ENCODE results near the gene YIPF4. TPM values are rescaled to one million over a fixed set of nuclear protein-coding genes. Genes with fewer than 3 reads are reported as not detected.

Gene YIPF4
- total RNA-seq, 4 donors from 2014 or later: 11.9 to 26.3 (median 21.3) TPM

DNA sequence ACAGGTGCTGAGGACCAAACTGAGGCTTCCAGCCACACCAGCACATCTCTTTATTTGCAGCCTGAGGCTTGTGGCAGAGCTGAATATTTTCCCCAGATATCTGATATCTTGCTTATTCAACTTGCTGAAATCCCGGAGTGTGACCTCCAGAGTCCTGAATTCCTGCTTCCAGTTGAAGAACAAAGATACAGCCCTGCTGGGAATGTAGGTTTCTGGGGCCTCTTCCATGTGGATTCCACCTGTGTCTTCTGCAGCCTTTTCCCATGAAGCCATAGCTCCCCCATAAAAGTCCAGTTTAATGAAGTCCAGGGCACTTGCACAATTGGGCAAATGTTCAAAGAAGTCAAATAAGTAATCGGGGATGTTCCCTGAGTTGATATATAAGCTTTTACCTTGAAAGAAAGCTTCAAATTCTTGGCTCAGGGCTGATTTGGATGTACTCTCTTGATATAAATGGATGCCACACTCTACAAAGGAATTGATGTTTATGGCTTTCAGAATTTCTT is 27.9 kb upstream of the YIPF4 start:
- Histone ChIP-seq H3K27ac (replicated peaks in 1 of 4) (no peak overlapping the region), H3K4me1 (no peaks in the 10 kb centered on the region), H3K9me3 (no peaks in the 10 kb centered on the region), H3K4me3 (no peak overlapping the region), H3K27me3 (no peaks in the 10 kb centered on the region), H3K36me3 (no peaks in the 10 kb centered on the region)
- TF ChIP-seq POLR2AphosphoS5 (IDR thresholded peaks at IDR 0.05): no peak
- TF ChIP-seq, protein P1, sequence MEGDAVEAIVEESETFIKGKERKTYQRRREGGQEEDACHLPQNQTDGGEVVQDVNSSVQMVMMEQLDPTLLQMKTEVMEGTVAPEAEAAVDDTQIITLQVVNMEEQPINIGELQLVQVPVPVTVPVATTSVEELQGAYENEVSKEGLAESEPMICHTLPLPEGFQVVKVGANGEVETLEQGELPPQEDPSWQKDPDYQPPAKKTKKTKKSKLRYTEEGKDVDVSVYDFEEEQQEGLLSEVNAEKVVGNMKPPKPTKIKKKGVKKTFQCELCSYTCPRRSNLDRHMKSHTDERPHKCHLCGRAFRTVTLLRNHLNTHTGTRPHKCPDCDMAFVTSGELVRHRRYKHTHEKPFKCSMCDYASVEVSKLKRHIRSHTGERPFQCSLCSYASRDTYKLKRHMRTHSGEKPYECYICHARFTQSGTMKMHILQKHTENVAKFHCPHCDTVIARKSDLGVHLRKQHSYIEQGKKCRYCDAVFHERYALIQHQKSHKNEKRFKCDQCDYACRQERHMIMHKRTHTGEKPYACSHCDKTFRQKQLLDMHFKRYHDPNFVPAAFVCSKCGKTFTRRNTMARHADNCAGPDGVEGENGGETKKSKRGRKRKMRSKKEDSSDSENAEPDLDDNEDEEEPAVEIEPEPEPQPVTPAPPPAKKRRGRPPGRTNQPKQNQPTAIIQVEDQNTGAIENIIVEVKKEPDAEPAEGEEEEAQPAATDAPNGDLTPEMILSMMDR (IDR thresholded peaks at IDR 0.05): no peak
- no peak for TF ChIP-seq EP300 (IDR thresholded peaks at IDR 0.05)
- intact Hi-C loops (cut with DNase I): no loop called here
- no peak for DNase-seq (ENCODE audit: extremely low spot score)
- WGBS: 80% methylated on average over 2 of the region's 2 CpGs

DNA sequence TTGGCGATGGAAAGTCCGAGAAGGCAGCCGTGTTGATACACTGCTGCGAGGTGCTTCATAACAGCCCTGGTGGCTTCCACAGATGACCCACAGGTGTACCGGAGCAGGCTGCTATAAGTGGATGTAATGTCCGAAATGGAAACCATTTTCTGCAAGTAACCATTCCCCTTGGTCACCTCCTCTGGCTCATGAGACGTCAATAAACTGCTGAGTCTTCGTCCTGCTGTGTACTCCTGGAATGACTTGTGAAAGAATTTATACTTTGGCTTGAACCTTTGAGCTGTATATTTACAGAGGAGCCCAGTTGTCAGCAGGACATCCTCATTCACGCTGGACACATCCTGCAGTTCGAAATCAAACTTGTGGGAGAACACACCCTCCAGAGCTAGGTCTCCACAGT is 27.4 kb upstream of the YIPF4 start:
- WGBS: 81% methylated on average over 10 of the region's 10 CpGs
- intact Hi-C loops (cut with DNase I): no loop called here
- Histone ChIP-seq H3K36me3 (no peaks in the 10 kb centered on the region), H3K4me3 (no peak overlapping the region), H3K27ac (replicated peaks in 1 of 4) (no peak overlapping the region), H3K27me3 (no peaks in the 10 kb centered on the region), H3K4me1 (no peaks in the 10 kb centered on the region), H3K9me3 (no peaks in the 10 kb centered on the region)
- TF ChIP-seq POLR2A (IDR thresholded peaks at IDR 0.05; ENCODE audit: low read depth) (no peak), EP300 (IDR thresholded peaks at IDR 0.05) (no peak), POLR2AphosphoS5 (IDR thresholded peaks at IDR 0.05) (no peak)
- TF ChIP-seq, protein P1 (IDR thresholded peaks at IDR 0.05): no peak
- DNase-seq (ENCODE audit: extremely low spot score): no peak

DNA sequence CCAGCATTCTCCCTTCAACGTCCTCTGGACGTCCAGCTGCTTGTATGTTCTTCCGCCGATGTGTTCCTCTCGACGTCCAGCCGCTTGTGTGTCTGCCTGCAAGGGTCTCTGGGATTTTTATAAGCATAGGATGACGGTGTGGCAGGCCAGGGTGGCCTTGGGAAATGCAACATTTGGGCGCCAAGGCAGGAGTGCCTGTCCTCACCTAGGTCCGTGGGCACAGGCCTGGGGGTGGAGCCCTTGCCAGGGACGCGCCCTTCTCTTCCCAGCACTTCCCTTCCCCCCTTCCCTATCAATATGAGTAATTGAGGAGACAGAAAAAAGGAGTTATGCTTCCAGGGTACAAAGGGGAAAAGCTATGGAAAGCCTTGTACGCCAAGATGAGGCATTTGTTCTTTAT is 19.5 kb upstream of the YIPF4 start:
- Histone ChIP-seq H3K27ac (replicated peaks in 1 of 4) (no peak overlapping the region), H3K36me3 (no peaks in the 10 kb centered on the region), H3K27me3 (peaks cover 0 to 5% (median 0%) of the 10 kb centered on the region in 4 donors), H3K9me3 (no peaks in the 10 kb centered on the region), H3K4me1 (no peaks in the 10 kb centered on the region), H3K4me3 (no peak overlapping the region)
- DNase-seq (ENCODE audit: extremely low spot score): no peak
- TF ChIP-seq POLR2AphosphoS5 (IDR thresholded peaks at IDR 0.05) (no peak), POLR2A (IDR thresholded peaks at IDR 0.05; ENCODE audit: low read depth) (no peak), EP300 (IDR thresholded peaks at IDR 0.05) (no peak)
- TF ChIP-seq, protein P1 (IDR thresholded peaks at IDR 0.05): no peak
- intact Hi-C loops (cut with DNase I): no loop called here
- 78% methylated on average over 13 of the region's 13 CpGs for WGBS

DNA sequence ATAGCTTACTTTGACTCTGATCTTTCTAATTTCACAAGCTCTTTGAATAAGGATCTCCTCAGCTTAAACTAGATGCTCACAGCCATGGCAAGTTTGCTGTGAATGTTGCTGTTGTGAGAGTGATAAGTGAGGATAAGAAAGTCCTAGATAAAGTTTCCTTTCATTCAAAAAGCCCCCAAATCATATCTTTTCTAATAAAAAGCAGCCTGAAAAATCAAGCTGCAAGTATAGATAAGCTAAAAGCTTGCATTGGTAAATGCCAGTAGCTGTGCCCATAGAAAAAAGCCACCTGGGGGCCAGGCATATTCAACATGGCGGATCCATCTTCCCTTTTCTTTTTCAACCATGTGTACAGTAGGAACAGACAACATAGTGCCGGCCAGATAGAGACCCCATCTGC is 17.3 kb upstream of the YIPF4 start:
- Histone ChIP-seq H3K4me3 (no peak overlapping the region), H3K36me3 (no peaks in the 10 kb centered on the region), H3K27ac (replicated peaks in 1 of 4) (no peak overlapping the region), H3K9me3 (no peaks in the 10 kb centered on the region), H3K27me3 (peaks cover 0 to 5% (median 0%) of the 10 kb centered on the region in 4 donors), H3K4me1 (no peaks in the 10 kb centered on the region)
- intact Hi-C loops (cut with DNase I): no loop called here
- 97% methylated on average over 2 of the region's 2 CpGs for WGBS
- DNase-seq (ENCODE audit: extremely low spot score): no peak
- TF ChIP-seq, protein P1 (IDR thresholded peaks at IDR 0.05): no peak
- no peak for TF ChIP-seq POLR2AphosphoS5 (IDR thresholded peaks at IDR 0.05)
- no peak for TF ChIP-seq EP300 (IDR thresholded peaks at IDR 0.05)
- no peak for TF ChIP-seq POLR2A (IDR thresholded peaks at IDR 0.05; ENCODE audit: low read depth)

DNA sequence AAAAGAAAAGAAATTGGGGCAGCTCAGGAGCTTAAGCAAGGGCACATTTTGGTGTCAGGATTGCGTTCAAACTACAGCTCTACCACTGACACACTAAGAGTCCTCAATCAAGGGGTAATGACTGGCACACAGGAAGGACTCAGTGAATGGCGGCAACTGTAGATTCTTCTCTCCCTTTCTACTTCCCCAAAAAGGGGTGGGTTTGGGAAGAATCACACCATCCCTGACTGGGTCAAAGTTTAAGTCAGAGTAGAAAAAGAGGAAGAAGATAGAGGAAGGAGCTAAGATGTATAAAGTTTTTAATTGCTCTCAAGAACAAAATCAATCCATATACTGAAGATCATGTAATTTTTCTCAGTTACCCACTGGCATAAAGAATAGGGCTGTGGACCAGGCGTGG is 15.6 kb upstream of the YIPF4 start:
- Histone ChIP-seq H3K27me3 (peaks cover 0 to 5% (median 0%) of the 10 kb centered on the region in 4 donors), H3K4me1 (no peaks in the 10 kb centered on the region), H3K9me3 (no peaks in the 10 kb centered on the region), H3K4me3 (no peak overlapping the region), H3K27ac (replicated peaks in 1 of 4) (no peak overlapping the region), H3K36me3 (no peaks in the 10 kb centered on the region)
- DNase-seq (ENCODE audit: extremely low spot score): no peak
- WGBS: 88% methylated on average over 3 of the region's 3 CpGs
- TF ChIP-seq, protein P1 (IDR thresholded peaks at IDR 0.05): no peak
- TF ChIP-seq POLR2A (IDR thresholded peaks at IDR 0.05; ENCODE audit: low read depth) (no peak), EP300 (IDR thresholded peaks at IDR 0.05) (no peak), POLR2AphosphoS5 (IDR thresholded peaks at IDR 0.05) (no peak)
- intact Hi-C loops (cut with DNase I): no loop called here

Measured in esophagus muscularis mucosa (tissue), 4 donors.